GM12878 (cell line): Measurements from ENCODE around the gene SLC36A2. TPM values are rescaled to one million over a fixed set of nuclear protein-coding genes. Genes with fewer than 3 reads are reported as not detected.

Experiments used
- BHLHE40 ChIP-seq, 2 experiments: fragments of 450-650 bp in 1 of 2; IDR thresholded peaks; 2 replicates each; pipeline ENCODE4 v1.6.1; 2011 to 2017; ENCODE audit warnings: low read depth in 2 of 2, borderline replicate concordance in 1 of 2, improper control_type of control experiment in 1 of 2, low read length in 1 of 2, mild to moderate bottlenecking in 1 of 2
- CTCF ChIP-seq, 3 experiments: IDR thresholded peaks in 2 of 3; conservative IDR thresholded peaks in 1 of 3; 2 replicates each; pipeline ENCODE4 v1.5.1; 2011; ENCODE audit warnings: low read depth in 3 of 3, low read length in 3 of 3, mild to moderate bottlenecking in 3 of 3, control low read depth in 2 of 3, moderate library complexity in 2 of 3, inconsistent platforms in 1 of 3, mixed read lengths in 1 of 3; ENCODE audit not compliant: control insufficient read depth in 2 of 3, insufficient read depth in 1 of 3; ENCODE audit errors: extremely low read depth in 1 of 3
- E4F1 ChIP-seq: fragments of 450-650 bp; IDR thresholded peaks from 2 replicates; pipeline ENCODE4 v1.6.1; 2018; ENCODE audit warnings: borderline replicate concordance, mild to moderate bottlenecking; ENCODE audit not compliant: partially characterized antibody
- JUNB ChIP-seq: IDR thresholded peaks from 2 replicates; pipeline ENCODE4 v1.6.1; 2016; ENCODE audit warnings: antibody characterized with exemption, mild to moderate bottlenecking
- MEF2B ChIP-seq: fragments of 450-650 bp; IDR thresholded peaks from 2 replicates; pipeline ENCODE4 v1.6.1; 2018; ENCODE audit warnings: mild to moderate bottlenecking, moderate library complexity; ENCODE audit not compliant: partially characterized antibody, poor library complexity, severe bottlenecking
- MYB ChIP-seq: fragments of 150-350 bp; IDR thresholded peaks from 2 replicates; pipeline ENCODE4 v1.6.1; 2014; ENCODE audit warnings: mild to moderate bottlenecking, low read depth, low read length, borderline replicate concordance
- PAX5 ChIP-seq: IDR thresholded peaks from 2 replicates; pipeline ENCODE4 v1.6.1; 2011; ENCODE audit warnings: low read depth, low read length, borderline replicate concordance
- RAD21 ChIP-seq: IDR thresholded peaks from 2 replicates; pipeline ENCODE4 v1.6.1; 2011; ENCODE audit warnings: mild to moderate bottlenecking, low read depth, low read length, moderate library complexity; ENCODE audit not compliant: insufficient read depth
- SMC3 ChIP-seq: IDR thresholded peaks from 2 replicates; pipeline ENCODE4 v1.6.1; 2011; ENCODE audit warnings: low read length, improper control_type of control experiment, borderline replicate concordance
- ZNF384 ChIP-seq: IDR thresholded peaks from 2 replicates; pipeline ENCODE4 v1.6.1; 2012; ENCODE audit warnings: low read depth, mild to moderate bottlenecking, low read length, improper control_type of control experiment, borderline replicate concordance
- ZNF687 ChIP-seq: fragments of 450-650 bp; IDR thresholded peaks from 2 replicates; pipeline ENCODE4 v1.6.1; 2017; ENCODE audit warnings: mild to moderate bottlenecking, moderate library complexity
- polyA plus RNA-seq, 11 experiments: library from polyadenylated mRNA; depleted of rRNA in 4 of 11; unstranded in 6 of 11; stranded (reverse) in 5 of 11; fragments of >200 nt; fragmentation: Nextera tagmentation in 4 of 11; fragmentation: Illumina TruSeq in 1 of 11; extraction: Ambion mirVana in 4 of 11; extraction: Trizol in 1 of 11; gene quantifications; 1 replicate in 1 of 11; 2 replicates in 10 of 11; pipeline versions ENCODE4 v1.2.1 to v1.2.3, GENCODE V29; 2011 to 2016; ENCODE audit warnings: inconsistent platforms in 2 of 11, missing spikeins in 2 of 11, low read depth in 1 of 11
- total RNA-seq, 4 experiments: library from RNA; depleted of rRNA in 3 of 4; stranded (reverse); fragments of >200 nt in 3 of 4; fragmentation: Illumina TruSeq in 1 of 4; extraction: Trizol in 1 of 4; gene quantifications; 2 replicates each; pipeline versions ENCODE4 v1.2.1 to v1.2.3, GENCODE V29; 2013 to 2021

SLC36A2 gene
- total and polyA plus RNA-seq, 10 of the 15 experiments (the other 5 are each of a cell fraction or from before 2014, with no cell fraction given) = not detected

GRCh38 chr5:151288180-151288579, 59.2 kb downstream of the SLC36A2 start (continued):
- TF ChIP-seq ZNF687 (no peak), MYB (no peak), MEF2B (no peak), BHLHE40 (IDR thresholded peaks at IDR 0.05; ENCODE audit: borderline replicate concordance in 1 of 2, low read depth in 2 of 2, low read length in 1 of 2) (no peak), PAX5 (no peak), RAD21 (0 out of 2 replicates have a peak, but pooled peaks have one; percentile 22), JUNB (peak; percentile 14; the same call in 1 of the 2 replicates), SMC3 (no peak), CTCF (IDR thresholded peaks at IDR 0.05 in 2 of 3, conservative IDR thresholded peaks at IDR 0.05 in 1 of 3; ENCODE audit: control insufficient read depth in 2 of 3, extremely low read depth in 1 of 3, insufficient read depth in 1 of 3, low read depth in 3 of 3, low read length in 3 of 3) (peak; percentile 28 to 29 (median 28); a peak in 3 of 6 replicates), ZNF384 (no peak), E4F1 (no peak)
